ENCODE data around the gene TMCO6.
"Not testable (repeated sequence)": the region's sequence is repeated elsewhere in the genome, so short reads cannot be mapped to it uniquely, and the experiment has no call there.

Gene TMCO6

GRCh38 chr5:140634103-140634502 lies 5.1 kb upstream of the TMCO6 start:
- Histone ChIP-seq H3K9ac (ENCODE audit: low read length) (no peak overlapping the region), H3K79me2 (ENCODE audit: control insufficient read depth, insufficient read depth, low read length) (no peaks in the 10 kb centered on the region), H3K56ac (ENCODE audit: low read length) (no peak overlapping the region), H3K18ac (ENCODE audit: low read length) (no peak overlapping the region), H2BK5ac (ENCODE audit: low read length) (no peak overlapping the region), H2BK15ac (replicated peaks; ENCODE audit: low read depth) (no peak overlapping the region), H3K27me3 (ENCODE audit: insufficient read depth, low read length, poor library complexity) (no peaks in the 10 kb centered on the region), H3K4ac (ENCODE audit: low read depth, low read length) (no peak overlapping the region), H3K4me1 (ENCODE audit: control insufficient read depth, low read depth, low read length) (no peaks in the 10 kb centered on the region), H3K4me3 (ENCODE audit: low read length) (no peak overlapping the region), H3K36me3 (ENCODE audit: control insufficient read depth, insufficient read depth, low read length) (no peaks in the 10 kb centered on the region), H3K23ac (ENCODE audit: low read length) (no peak overlapping the region), H3K4me2 (ENCODE audit: low read length) (no peak overlapping the region), H3K79me1 (ENCODE audit: low read length) (no peaks in the 10 kb centered on the region), H4K5ac (ENCODE audit: low read length) (no peak overlapping the region), H3K27ac (ENCODE audit: low read depth, low read length) (no peak overlapping the region), H2AK5ac (ENCODE audit: low read length) (no peak overlapping the region), H4K8ac (ENCODE audit: low read depth, low read length) (no peak overlapping the region), H2BK120ac (ENCODE audit: low read depth, low read length) (no peak overlapping the region)
- no peak for DNase-seq
- WGBS (ENCODE audit: extremely low coverage, insufficient coverage, low lambda C conversion rate) = no CpG with 5 or more reads among the region's 3 CpGs

GRCh38 chr5:140635291-140636257 lies 3.7 kb upstream of the TMCO6 start:
- no peak overlapping the region for H3K56ac ChIP-seq (ENCODE audit: low read length)
- H2BK15ac ChIP-seq (replicated peaks; ENCODE audit: low read depth) = no peak overlapping the region
- no CpG with 5 or more reads among the region's 8 CpGs for WGBS (ENCODE audit: extremely low coverage, insufficient coverage, low lambda C conversion rate)
- H3K18ac ChIP-seq (ENCODE audit: low read length) = no peak overlapping the region
- peaks cover 3% of the 10 kb centered on the region for H3K79me1 ChIP-seq (ENCODE audit: low read length)
- no peak overlapping the region for H4K8ac ChIP-seq (ENCODE audit: low read depth, low read length)
- no peaks in the 10 kb centered on the region for H3K4me1 ChIP-seq (ENCODE audit: control insufficient read depth, low read depth, low read length)
- no peak overlapping the region for H3K23ac ChIP-seq (ENCODE audit: low read length)
- peaks cover 4% of the 10 kb centered on the region for H3K79me2 ChIP-seq (ENCODE audit: control insufficient read depth, insufficient read depth, low read length)
- no peaks in the 10 kb centered on the region for H3K36me3 ChIP-seq (ENCODE audit: control insufficient read depth, insufficient read depth, low read length)
- no peak overlapping the region for H3K27ac ChIP-seq (ENCODE audit: low read depth, low read length)
- H2BK120ac ChIP-seq (ENCODE audit: low read depth, low read length) = no peak overlapping the region
- H4K5ac ChIP-seq (ENCODE audit: low read length) = no peak overlapping the region
- no peak overlapping the region for H3K4ac ChIP-seq (ENCODE audit: low read depth, low read length)
- no peaks in the 10 kb centered on the region for H3K27me3 ChIP-seq (ENCODE audit: insufficient read depth, low read length, poor library complexity)
- no peak for DNase-seq
- no peak overlapping the region for H2BK5ac ChIP-seq (ENCODE audit: low read length)
- no peak overlapping the region for H2AK5ac ChIP-seq (ENCODE audit: low read length)
- H3K4me2 ChIP-seq (ENCODE audit: low read length) = no peak overlapping the region
- no peak overlapping the region for H3K9ac ChIP-seq (ENCODE audit: low read length)
- no peak overlapping the region for H3K4me3 ChIP-seq (ENCODE audit: low read length)

GRCh38 chr5:140637371-140638100 lies 1.7 kb upstream of the TMCO6 start:
- no peak overlapping the region for H4K8ac ChIP-seq (ENCODE audit: low read depth, low read length)
- no peak overlapping the region for H3K27ac ChIP-seq (ENCODE audit: low read depth, low read length)
- WGBS (ENCODE audit: extremely low coverage, insufficient coverage, low lambda C conversion rate) = no CpG with 5 or more reads among the region's 10 CpGs

DNA sequence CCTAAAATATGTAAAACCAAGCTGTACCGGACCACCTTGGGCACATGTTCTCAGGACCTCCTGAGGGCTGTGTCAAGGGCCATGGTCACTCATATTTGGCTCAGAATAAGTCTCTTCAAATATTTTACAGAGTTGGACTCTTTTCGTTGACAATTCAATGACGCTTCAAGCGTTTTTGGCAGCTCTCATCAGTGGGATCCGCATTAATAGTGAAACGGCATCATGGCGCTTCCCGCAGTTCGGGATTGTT lies 428 bp upstream of the TMCO6 start:
- not testable (repeated sequence) for H2BK120ac ChIP-seq (ENCODE audit: low read depth, low read length); H3K79me2 ChIP-seq (ENCODE audit: control insufficient read depth, insufficient read depth, low read length); H3K27me3 ChIP-seq (ENCODE audit: insufficient read depth, low read length, poor library complexity); H2AK5ac ChIP-seq (ENCODE audit: low read length); DNase-seq; H3K4me3 ChIP-seq (ENCODE audit: low read length); H3K36me3 ChIP-seq (ENCODE audit: control insufficient read depth, insufficient read depth, low read length); H3K4ac ChIP-seq (ENCODE audit: low read depth, low read length); H3K27ac ChIP-seq (ENCODE audit: low read depth, low read length); H3K4me2 ChIP-seq (ENCODE audit: low read length); H4K8ac ChIP-seq (ENCODE audit: low read depth, low read length); H4K5ac ChIP-seq (ENCODE audit: low read length); H3K4me1 ChIP-seq (ENCODE audit: control insufficient read depth, low read depth, low read length); H3K9ac ChIP-seq (ENCODE audit: low read length); H3K23ac ChIP-seq (ENCODE audit: low read length); H2BK5ac ChIP-seq (ENCODE audit: low read length); H3K18ac ChIP-seq (ENCODE audit: low read length); H2BK15ac ChIP-seq (replicated peaks; ENCODE audit: low read depth); H3K79me1 ChIP-seq (ENCODE audit: low read length); H3K56ac ChIP-seq (ENCODE audit: low read length)
- no CpG with 5 or more reads among the region's 9 CpGs for WGBS (ENCODE audit: extremely low coverage, insufficient coverage, low lambda C conversion rate)

More at GRCh38 chr5:140637371-140638100, 1.7 kb upstream of the TMCO6 start:
- H3K36me3 ChIP-seq (ENCODE audit: control insufficient read depth, insufficient read depth, low read length) = no peaks in the 10 kb centered on the region
- H3K23ac ChIP-seq (ENCODE audit: low read length) = no peak overlapping the region
- DNase-seq = no peak
- H2BK5ac ChIP-seq (ENCODE audit: low read length) = no peak overlapping the region
- H2BK15ac ChIP-seq (replicated peaks; ENCODE audit: low read depth) = no peak overlapping the region
- H3K4me2 ChIP-seq (ENCODE audit: low read length) = no peak overlapping the region
- H3K9ac ChIP-seq (ENCODE audit: low read length) = no peak overlapping the region
- no peak overlapping the region for H3K18ac ChIP-seq (ENCODE audit: low read length)
- no peak overlapping the region for H3K4ac ChIP-seq (ENCODE audit: low read depth, low read length)
- H2BK120ac ChIP-seq (ENCODE audit: low read depth, low read length) = no peak overlapping the region
- H3K4me3 ChIP-seq (ENCODE audit: low read length) = no peak overlapping the region
- H3K79me2 ChIP-seq (ENCODE audit: control insufficient read depth, insufficient read depth, low read length) = peaks cover 4% of the 10 kb centered on the region
- H3K56ac ChIP-seq (ENCODE audit: low read length) = no peak overlapping the region
- H3K27me3 ChIP-seq (ENCODE audit: insufficient read depth, low read length, poor library complexity) = no peaks in the 10 kb centered on the region
- no peak overlapping the region for H4K5ac ChIP-seq (ENCODE audit: low read length)
- no peaks in the 10 kb centered on the region for H3K4me1 ChIP-seq (ENCODE audit: control insufficient read depth, low read depth, low read length)
- H3K79me1 ChIP-seq (ENCODE audit: low read length) = peaks cover 5% of the 10 kb centered on the region
- no peak overlapping the region for H2AK5ac ChIP-seq (ENCODE audit: low read length)

DNA sequence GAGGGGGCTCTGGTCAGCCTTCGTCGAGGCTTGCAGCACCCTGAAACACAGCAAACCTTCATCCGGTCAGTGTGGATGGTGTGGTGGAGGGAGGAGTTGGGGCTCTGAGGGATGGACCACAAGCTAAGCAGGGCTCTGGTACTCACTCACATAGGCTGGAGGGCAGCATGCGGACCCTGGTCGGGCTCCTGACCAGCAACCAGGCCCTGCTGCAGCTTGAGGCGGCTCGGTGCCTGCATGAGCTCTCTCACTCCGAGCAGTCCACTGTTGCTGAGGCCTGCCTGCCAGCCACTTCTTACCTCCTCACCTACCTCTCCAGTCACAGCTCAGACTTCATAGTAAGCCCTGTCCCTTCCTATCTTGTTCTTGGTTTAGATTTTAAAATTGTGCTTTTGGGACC lies 2.5 kb downstream of the TMCO6 start:
- H3K9ac ChIP-seq (ENCODE audit: low read length) = no peak overlapping the region
- H4K8ac ChIP-seq (ENCODE audit: low read depth, low read length) = no peak overlapping the region
- H3K4ac ChIP-seq (ENCODE audit: low read depth, low read length) = no peak overlapping the region
- no peak overlapping the region for H4K5ac ChIP-seq (ENCODE audit: low read length)
- peaks cover 8% of the 10 kb centered on the region for H3K79me2 ChIP-seq (ENCODE audit: control insufficient read depth, insufficient read depth, low read length)
- H3K4me2 ChIP-seq (ENCODE audit: low read length) = no peak overlapping the region
- H3K27me3 ChIP-seq (ENCODE audit: insufficient read depth, low read length, poor library complexity) = no peaks in the 10 kb centered on the region
- H3K56ac ChIP-seq (ENCODE audit: low read length) = no peak overlapping the region
- no peak overlapping the region for H2AK5ac ChIP-seq (ENCODE audit: low read length)
- no peak for DNase-seq
- no peak overlapping the region for H2BK5ac ChIP-seq (ENCODE audit: low read length)
- H2BK120ac ChIP-seq (ENCODE audit: low read depth, low read length) = no peak overlapping the region
- no peak overlapping the region for H3K4me3 ChIP-seq (ENCODE audit: low read length)
- no peak overlapping the region for H2BK15ac ChIP-seq (replicated peaks; ENCODE audit: low read depth)
- no peak overlapping the region for H3K18ac ChIP-seq (ENCODE audit: low read length)
- H3K79me1 ChIP-seq (ENCODE audit: low read length) = peaks cover 5% of the 10 kb centered on the region
- H3K36me3 ChIP-seq (ENCODE audit: control insufficient read depth, insufficient read depth, low read length) = peaks cover 4% of the 10 kb centered on the region
- no peaks in the 10 kb centered on the region for H3K4me1 ChIP-seq (ENCODE audit: control insufficient read depth, low read depth, low read length)
- H3K27ac ChIP-seq (ENCODE audit: low read depth, low read length) = no peak overlapping the region
- H3K23ac ChIP-seq (ENCODE audit: low read length) = no peak overlapping the region
- WGBS (ENCODE audit: extremely low coverage, insufficient coverage, low lambda C conversion rate) = no CpG with 5 or more reads among the region's 8 CpGs

Data from mesendoderm (in vitro differentiated cells).